GM12873 (cell line): Measurements from ENCODE around the gene MDK.

Experiments used
- CTCF ChIP-seq: IDR thresholded peaks from 2 replicates; pipeline ENCODE4 v1.5.1; 2012; ENCODE audit warnings: low read depth, mild to moderate bottlenecking, moderate library complexity, low read length, control low read depth; ENCODE audit not compliant: insufficient read depth; ENCODE audit errors: missing control alignments

MDK gene

GRCh38 chr11:46420513-46420912, 39.0 kb downstream of the MDK start:
- no peak for TF ChIP-seq CTCF

DNA sequence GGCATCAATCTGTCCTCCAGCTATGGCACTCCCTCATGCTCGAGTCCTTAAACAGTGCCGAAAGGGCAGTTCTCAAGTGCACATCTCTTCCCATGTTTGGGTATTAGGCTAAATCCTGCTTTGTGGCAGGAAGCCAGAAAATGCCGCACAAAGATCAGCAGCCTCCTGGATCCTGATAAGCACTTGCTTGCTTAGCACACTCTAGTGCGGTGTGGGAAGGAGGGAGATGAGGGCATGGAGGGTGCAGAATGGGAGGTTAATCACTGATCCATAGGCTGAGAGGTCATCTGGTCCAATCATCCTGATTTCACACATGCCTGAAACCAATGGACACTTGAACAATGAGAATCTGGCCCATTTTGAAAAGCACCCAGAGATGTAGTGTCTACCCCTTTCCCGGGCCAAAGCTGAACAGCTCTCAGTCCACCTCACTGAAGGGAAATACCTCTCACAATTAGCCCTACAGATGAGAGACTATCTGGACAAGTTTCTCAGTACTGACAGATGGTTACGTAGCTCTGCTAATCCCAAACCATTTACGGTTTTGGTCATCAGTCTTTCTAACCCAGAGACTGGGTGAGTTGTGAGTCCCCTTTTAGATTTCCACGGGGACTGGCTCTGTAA, 39.9 kb downstream of the MDK start:
- TF ChIP-seq CTCF = no peak

DNA sequence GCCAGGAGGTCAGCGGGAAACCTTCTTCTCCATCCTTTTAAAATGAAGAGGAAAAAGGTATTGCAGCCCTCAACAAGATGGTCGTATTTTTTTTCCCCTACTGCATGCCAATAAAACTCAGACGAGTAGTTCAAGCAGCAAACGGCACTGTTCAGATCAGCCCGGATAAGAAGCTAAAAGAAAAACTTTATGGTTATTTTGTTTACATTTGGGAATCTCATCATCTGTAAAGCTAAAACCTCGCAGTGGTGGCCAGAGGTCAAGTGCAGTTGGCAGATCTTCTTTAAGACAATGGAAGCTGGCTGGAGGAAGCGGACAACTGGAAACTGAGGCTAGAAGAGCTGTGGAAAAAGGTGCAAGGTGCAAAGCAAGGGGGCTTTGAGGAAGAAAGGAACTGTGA, 41.1 kb downstream of the MDK start:
- no peak for TF ChIP-seq CTCF

DNA sequence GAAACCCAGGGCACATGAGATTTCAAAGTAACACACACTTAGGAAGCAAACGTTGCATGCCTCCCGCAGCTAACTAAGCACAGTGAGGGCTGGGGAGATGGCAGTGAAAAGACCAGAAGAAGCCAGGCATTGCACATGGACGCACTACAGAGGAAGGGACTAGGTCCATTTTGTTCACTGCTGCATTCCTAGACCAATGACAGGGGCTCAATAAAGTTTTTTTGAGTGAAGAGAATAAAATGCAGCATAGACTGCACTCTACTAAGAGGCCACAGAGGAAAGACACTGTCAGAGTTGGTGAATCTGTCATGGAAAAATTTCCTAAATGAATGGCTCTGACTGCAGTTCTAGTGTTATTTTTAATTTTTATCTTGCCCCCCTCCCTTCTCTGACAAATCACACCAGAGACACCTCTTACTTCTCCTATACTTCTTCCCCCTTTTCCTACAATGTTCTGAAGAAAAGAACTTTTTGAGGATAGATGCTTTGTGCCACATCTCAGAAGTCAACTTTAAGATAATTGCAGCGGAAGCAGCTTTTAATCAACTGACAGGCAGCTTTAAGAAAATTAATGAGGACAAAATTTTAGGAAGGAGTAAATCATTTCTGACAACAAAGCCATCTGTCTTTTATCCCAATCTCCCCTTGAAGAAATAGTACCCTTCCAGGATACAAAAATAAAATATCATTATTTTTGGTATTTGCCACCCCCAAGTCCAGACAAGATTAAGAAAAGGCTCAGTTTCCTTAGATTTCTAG, 44.9 kb downstream of the MDK start:
- no peak for TF ChIP-seq CTCF

- TF ChIP-seq CTCF = no peak
Observed at GRCh38 chr11:46427364-46427763, 45.9 kb downstream of the MDK start.

DNA sequence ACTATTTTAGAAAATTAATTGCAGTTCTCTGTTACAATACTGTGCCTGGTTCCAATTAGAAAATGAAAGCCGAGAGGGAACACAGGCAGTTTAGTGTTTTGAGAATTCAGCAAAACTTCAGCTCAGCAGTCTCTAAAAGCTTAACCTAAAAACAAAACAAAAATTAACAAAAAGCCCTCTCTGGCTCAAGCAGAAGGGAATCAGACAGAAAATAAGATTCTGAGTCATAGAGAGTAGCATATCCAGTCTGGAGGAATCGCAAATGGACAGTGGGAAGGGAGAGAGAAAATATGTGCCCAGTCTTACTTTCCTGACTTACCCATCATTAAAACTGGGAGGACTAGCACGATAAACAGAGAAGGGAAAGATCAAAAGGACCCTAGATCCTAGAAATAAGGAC, 48.2 kb downstream of the MDK start:
- no peak for TF ChIP-seq CTCF

DNA sequence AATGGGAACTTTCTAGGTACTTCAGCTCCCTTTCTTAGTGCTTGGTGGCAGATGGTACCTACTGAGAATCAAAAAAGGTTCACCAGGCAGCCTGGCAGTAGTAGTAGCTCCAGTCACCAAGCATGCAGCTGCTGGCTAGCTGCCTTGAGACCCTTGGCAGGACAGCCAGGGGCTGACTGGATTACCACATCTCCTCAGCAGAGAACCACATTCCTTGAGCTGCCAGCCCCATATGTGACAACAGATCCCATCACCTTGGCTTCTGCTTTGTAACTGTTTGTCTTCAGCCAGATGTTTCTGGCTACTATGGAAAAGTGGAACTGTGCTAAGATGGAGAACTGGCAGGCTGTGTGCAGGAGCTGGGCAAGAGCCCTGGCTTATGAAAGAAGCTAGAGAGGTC, 49.7 kb downstream of the MDK start:
- TF ChIP-seq CTCF = no peak
